ENCODE results near the gene FAM177B.
A peak's percentile ranks its signal among the peaks of the same experiment; 100 is the strongest.

Gene FAM177B

DNA sequence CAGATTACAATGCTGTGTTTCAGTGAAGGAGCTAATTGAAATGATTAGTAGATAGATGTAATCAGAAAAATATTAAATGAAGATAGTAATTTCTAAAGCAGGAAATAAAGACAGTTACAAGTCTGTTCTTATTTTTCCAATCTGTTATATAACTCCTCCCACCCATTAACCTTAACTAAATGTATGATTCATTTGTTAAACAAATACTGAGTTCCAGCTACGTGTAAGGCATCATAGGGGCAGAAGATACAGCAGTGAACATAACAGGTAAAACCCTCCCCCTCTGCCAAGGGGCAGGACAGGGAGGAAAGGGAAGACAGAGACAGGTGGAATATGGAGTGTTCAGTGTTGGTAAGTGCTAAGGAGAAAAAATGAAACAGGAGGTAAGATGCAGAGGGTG, at the start of gene FAM177B:
TSS of gene FAM177B (plus strand) at position 231 of the 400 bp plus-strand sequence. CDS start 9,344 bp downstream, outside the sequence.
- peak; percentile 31 for DNase-seq

DNA sequence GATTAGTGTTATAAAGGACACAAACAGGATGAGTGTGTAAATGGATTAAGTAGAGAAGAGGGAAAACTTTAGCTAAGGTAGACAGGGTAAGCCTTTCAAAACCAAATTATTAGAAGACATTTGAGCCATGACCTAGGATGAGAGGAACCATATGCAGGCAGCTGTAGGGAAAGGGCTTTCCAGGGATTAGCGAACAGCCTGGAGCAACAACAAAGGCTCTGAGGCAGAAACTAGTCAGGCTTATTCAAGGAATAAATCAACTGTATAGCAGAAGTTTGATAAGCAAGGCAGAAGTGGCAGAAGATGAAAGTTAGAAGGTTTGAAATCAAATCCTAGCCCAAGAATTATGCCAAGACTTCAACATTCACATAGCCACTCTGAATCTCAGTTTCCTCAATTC, 46.0 kb upstream of the FAM177B start:
- no peak for DNase-seq

- no peak for DNase-seq
Observed at GRCh38 chr1:222694927-222695326, 42.1 kb upstream of the FAM177B start.

- no peak for DNase-seq
Observed at GRCh38 chr1:222696741-222697140, 40.3 kb upstream of the FAM177B start.

DNA sequence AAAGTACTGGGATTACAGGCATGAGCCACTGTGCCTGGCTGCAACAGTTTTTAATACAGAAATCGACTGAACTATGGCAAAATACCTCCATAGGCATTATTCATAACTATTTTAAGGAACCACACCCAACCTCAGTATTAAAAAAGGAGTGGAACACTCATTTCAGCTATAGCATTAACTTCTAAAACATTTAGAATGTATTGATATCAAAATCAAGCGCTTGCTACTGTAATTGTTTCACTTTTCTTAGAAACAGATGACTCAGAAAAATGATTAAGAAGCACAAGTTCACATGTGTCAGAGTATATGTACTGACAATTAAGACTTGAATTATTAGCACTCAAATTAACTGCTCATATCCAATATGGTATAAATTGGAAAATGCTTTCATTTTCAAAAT, 39.8 kb upstream of the FAM177B start:
- no peak for DNase-seq

- DNase-seq = no peak
Observed at GRCh38 chr1:222697826-222698225, 39.2 kb upstream of the FAM177B start.

GRCh38 chr1:222702210-222702609, 34.8 kb upstream of the FAM177B start:
- no peak for DNase-seq

- no peak for DNase-seq
Observed at GRCh38 chr1:222704260-222704659, 32.7 kb upstream of the FAM177B start.

DNA sequence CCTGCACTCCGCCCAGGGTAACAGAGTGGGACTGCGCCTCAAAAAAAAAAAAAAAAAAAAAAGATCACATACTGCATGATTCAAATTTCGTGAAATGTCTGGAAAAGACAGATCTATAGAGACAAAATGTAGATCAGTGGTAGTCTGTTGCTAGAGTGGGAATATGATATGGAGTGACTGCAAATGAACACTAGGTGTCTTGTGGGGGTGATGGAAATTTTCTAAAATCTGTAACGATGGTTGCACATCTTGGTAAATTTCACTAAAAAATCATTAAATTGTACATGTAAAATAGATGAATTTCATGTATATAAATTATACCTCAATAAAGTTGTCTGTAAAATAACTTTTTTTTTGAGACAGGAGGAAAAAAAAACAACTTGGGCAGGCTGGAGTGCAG, 30.2 kb upstream of the FAM177B start:
- no peak for DNase-seq

- no peak for DNase-seq
Observed at GRCh38 chr1:222709700-222710153, 27.3 kb upstream of the FAM177B start.

DNA sequence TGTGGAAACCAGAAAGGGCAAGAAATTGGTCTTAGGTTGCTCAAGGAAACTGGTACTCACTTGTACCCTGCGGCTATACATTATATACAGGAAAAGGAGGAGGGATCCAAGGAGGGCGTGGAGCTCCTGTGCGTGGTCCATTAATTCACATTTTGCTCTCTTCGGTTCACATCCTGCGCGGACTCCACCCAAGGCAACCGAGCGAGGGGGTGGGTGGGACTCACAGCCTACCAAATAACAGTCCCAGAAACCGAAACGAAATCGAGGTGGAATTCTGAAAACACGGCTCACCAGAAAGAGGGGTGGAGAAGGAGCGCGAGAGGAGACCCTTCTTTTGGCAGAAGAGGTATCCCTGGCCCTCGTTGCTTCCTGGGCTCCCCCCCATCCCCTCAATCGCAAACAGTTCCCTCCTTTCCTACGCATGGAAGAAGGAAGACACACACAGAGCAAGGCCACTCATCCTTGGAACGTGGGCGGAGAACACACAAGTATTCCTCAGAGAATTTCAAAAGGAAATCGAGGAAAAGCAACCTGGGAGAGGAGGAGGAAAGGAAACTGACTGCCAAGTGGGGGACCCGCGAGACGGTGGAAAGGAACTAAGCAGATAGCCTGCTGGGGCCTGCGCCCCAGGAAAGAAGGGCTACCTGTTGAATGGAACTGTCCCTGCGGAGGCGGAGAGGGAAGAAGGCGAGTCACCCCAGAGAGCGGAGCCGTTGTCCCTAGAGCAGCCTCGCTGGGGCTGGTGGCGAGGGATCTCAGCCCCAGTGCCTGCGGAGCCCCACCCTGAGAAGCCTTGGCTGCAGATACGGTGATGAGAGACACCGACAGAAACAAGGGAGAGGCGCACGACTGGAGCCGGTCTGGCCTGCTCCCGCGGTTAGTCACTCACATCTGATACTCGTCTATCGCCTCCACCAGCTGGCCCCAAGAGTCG, 25.4 kb upstream of the FAM177B start:
- DNase-seq = peak; percentile 45

GRCh38 chr1:222712253-222713090, 24.5 kb upstream of the FAM177B start, which contains the start of the genes AIDA and BROX:
Gene AIDA (minus strand): TSS chr1:222712491. CDS start chr1:222712317, 174 bp downstream.
Gene BROX (plus strand): TSS chr1:222712564. CDS start chr1:222715700, 3,136 bp downstream.
- DNase-seq = peak; percentile 69

GRCh38 chr1:222713091-222713961, 23.7 kb upstream of the FAM177B start:
- DNase-seq = peak; percentile 87

DNA sequence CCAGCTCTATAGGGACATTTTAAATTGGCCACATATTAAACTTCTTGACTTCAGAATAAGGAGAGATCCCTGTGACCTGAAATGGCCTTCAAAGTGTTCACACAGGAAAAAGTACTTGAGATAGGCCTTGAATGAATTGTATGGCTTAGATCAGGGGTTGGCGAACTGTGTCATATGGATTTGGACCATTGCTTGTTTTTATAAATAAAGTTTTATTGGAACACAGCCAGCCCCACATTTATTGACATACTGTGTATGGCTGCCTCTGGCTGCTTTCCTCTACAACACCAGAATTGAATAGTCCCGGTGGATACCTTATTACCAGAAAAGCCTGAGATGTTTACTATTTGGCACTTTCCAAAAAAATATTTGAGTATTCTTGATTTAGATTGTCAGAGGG, 20.6 kb upstream of the FAM177B start:
- DNase-seq = no peak

- no peak for DNase-seq
Observed at GRCh38 chr1:222728746-222729145, 8.3 kb upstream of the FAM177B start.

GRCh38 chr1:222730866-222731265, 6.1 kb upstream of the FAM177B start:
- DNase-seq = no peak

- DNase-seq = no peak
Observed at GRCh38 chr1:222732216-222733159, 4.5 kb upstream of the FAM177B start.

GRCh38 chr1:222734740-222735139, 2.3 kb upstream of the FAM177B start:
- DNase-seq = no peak

DNA sequence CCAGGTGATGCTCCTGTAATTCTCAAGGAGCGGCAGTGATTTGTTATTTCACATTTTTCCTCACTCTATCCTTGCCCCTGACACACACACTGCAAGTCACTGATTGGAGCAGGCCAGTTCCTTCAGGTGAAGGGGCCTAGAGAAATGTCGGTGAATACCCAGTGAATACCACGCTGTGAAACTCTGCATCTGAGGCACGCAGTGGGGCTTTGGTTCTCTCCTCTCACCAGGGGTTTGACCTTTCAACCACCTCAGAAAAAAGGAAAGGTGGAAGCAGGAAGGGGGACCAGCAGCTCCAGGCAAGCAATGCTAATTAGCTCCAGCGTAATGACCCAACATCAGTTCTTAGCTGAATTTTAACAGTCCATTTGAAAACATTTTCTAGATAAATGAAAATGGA, 532 bp upstream of the FAM177B start:
- no peak for DNase-seq

- DNase-seq = no peak
Observed at GRCh38 chr1:222739465-222739864, 2.5 kb downstream of the FAM177B start.

GRCh38 chr1:222739929-222740328, 2.9 kb downstream of the FAM177B start:
- no peak for DNase-seq
